H1 (cell line): Measurements from ENCODE around the gene OR6K6. TPM values are rescaled to one million over a fixed set of nuclear protein-coding genes. Genes with fewer than 3 reads are reported as not detected.

Experiments used
- ASH2L ChIP-seq: fragments of 200-600, 300-600 bp; sonication (generic); IDR thresholded peaks from one replicate; pipeline ENCODE4 v1.7.1; 2017; ENCODE audit warnings: low read length
- BACH1 ChIP-seq: IDR thresholded peaks from 2 replicates; pipeline ENCODE4 v1.6.1; 2012; ENCODE audit warnings: low read length, improper control_type of control experiment
- EZH2 ChIP-seq: fragments of 200-600 bp; sonication (generic); IDR thresholded peaks from 2 replicates; pipeline ENCODE4 v1.7.1; 2012; ENCODE audit warnings: low read depth, mild to moderate bottlenecking, moderate library complexity, low read length, inconsistent platforms; ENCODE audit not compliant: severe bottlenecking
- JUN ChIP-seq: IDR thresholded peaks from 2 replicates; pipeline ENCODE4 v1.6.1; 2011; ENCODE audit warnings: low read depth, mild to moderate bottlenecking, improper control_type of control experiment, low read length
- RNF2 ChIP-seq: fragments of 200-900, 300-1000 bp; sonication (generic); IDR thresholded peaks from 2 replicates; pipeline ENCODE4 v1.7.1; 2016; ENCODE audit warnings: borderline replicate concordance, low read depth, mild to moderate bottlenecking, antibody characterized with exemption, low read length; ENCODE audit not compliant: poor library complexity, severe bottlenecking; ENCODE audit errors: missing control alignments
- TEAD4 ChIP-seq: IDR thresholded peaks from 2 replicates; pipeline ENCODE4 v1.6.1; 2012; ENCODE audit warnings: low read depth, low read length, inconsistent platforms, mixed read lengths
- polyA plus RNA-seq, 7 experiments: library from polyadenylated mRNA; depleted of rRNA in 3 of 7; stranded (reverse) in 5 of 7; unstranded in 2 of 7; fragments of >200 nt in 5 of 7; fragments of 200-250 nt in 2 of 7; gene quantifications; 1 replicate in 5 of 7; 2 replicates in 1 of 7; 4 replicates in 1 of 7; pipeline versions ENCODE4 v1.2.1 to v1.2.3, GENCODE V29; 2011 to 2013; ENCODE audit warnings: missing spikeins in 2 of 7, mixed read lengths in 2 of 7
- total RNA-seq: library from RNA; stranded (reverse); fragmentation: NEBNext Ultra II Directional; extraction: Animal tissue kit (Norgen Biotek cat#: 25700); gene quantifications from 2 replicates; pipeline ENCODE4 v1.2.1, GENCODE V29; 2021

The OR6K6 gene
- total and polyA plus RNA-seq, 2 of the 8 experiments (the other 6 are each of a cell fraction or from before 2014, with no cell fraction given): not detected

DNA sequence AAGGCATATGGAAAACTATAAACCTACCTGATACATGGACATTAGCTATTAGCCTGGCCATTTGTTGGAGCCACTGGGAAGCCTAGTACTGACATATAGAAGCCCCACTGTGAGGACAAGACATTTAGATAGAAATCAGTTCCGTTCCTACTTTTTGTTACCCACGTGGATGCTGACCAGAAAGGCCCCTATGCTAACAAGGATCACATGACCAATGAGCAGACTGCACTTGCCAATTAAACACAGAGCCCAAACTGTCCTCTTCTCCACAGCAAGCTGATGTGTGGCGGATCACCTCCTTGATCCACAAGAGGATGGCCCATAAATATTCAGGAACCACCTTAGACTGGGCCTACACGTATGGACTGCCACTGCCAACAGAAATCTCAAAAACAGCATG, 22.8 kb upstream of the OR6K6 start (continued):
- TF ChIP-seq BACH1: no peak
- no peak for TF ChIP-seq JUN
- no peak for TF ChIP-seq RNF2
- no peak for TF ChIP-seq EZH2
- no peak for TF ChIP-seq TEAD4
- TF ChIP-seq ASH2L: no peak
